Epithelial cell of prostate (primary cell): ENCODE measurements around the gene SHISAL1.

Source experiments
- DNase-seq: peaks from one replicate; pipeline ENCODE4 v3.0.0-alpha.2; 2011; ENCODE audit warnings: low read depth, low spot score
- H3K27ac ChIP-seq: fragments of 450-650 bp; 2 replicates; pipeline ENCODE4 v1.5.1; 2017; ENCODE audit warnings: mild to moderate bottlenecking

Gene SHISAL1

GRCh38 chr22:44281768-44282637 is 30.7 kb downstream of the SHISAL1 start:
- no peak for DNase-seq
- H3K27ac ChIP-seq = no peak overlapping the region

- no peak overlapping the region for H3K27ac ChIP-seq
- no peak for DNase-seq
Measured at GRCh38 chr22:44280665-44281188, 32.0 kb downstream of the SHISAL1 start.

- H3K27ac ChIP-seq = no peak overlapping the region
- no peak for DNase-seq
Measured at GRCh38 chr22:44279069-44279360, 33.7 kb downstream of the SHISAL1 start.

GRCh38 chr22:44278243-44279068 is 34.3 kb downstream of the SHISAL1 start:
- no peak for DNase-seq
- H3K27ac ChIP-seq = no peak overlapping the region

- DNase-seq = no peak
- no peak overlapping the region for H3K27ac ChIP-seq
Measured at GRCh38 chr22:44277386-44278135, 35.2 kb downstream of the SHISAL1 start.

- no peak for DNase-seq
Measured at GRCh38 chr22:44276706-44277356, 35.9 kb downstream of the SHISAL1 start.

GRCh38 chr22:44276041-44276440 is 36.7 kb downstream of the SHISAL1 start:
- H3K27ac ChIP-seq = no peak overlapping the region
- no peak for DNase-seq

More at GRCh38 chr22:44276706-44277356, 35.9 kb downstream of the SHISAL1 start:
- H3K27ac ChIP-seq = no peak overlapping the region

- DNase-seq = no peak
- H3K27ac ChIP-seq = no peak overlapping the region
Measured at GRCh38 chr22:44275631-44275995, 37.1 kb downstream of the SHISAL1 start.

- DNase-seq = no peak
- no peak overlapping the region for H3K27ac ChIP-seq
Measured at GRCh38 chr22:44274918-44275630, 37.7 kb downstream of the SHISAL1 start.

GRCh38 chr22:44273175-44273574 is 39.6 kb downstream of the SHISAL1 start:
- DNase-seq = no peak

GRCh38 chr22:44272401-44272771 is 40.4 kb downstream of the SHISAL1 start:
- no peak for DNase-seq
- no peak overlapping the region for H3K27ac ChIP-seq

More at GRCh38 chr22:44273175-44273574, 39.6 kb downstream of the SHISAL1 start:
- H3K27ac ChIP-seq = no peak overlapping the region

- no peak overlapping the region for H3K27ac ChIP-seq
- DNase-seq = no peak
Measured at GRCh38 chr22:44271732-44272400, 40.9 kb downstream of the SHISAL1 start.

- no peak for DNase-seq
- H3K27ac ChIP-seq = no peak overlapping the region
Measured at GRCh38 chr22:44271010-44271500, 41.7 kb downstream of the SHISAL1 start.

GRCh38 chr22:44270556-44270880 is 42.2 kb downstream of the SHISAL1 start:
- no peak overlapping the region for H3K27ac ChIP-seq
- DNase-seq = no peak

GRCh38 chr22:44269757-44270555 is 42.8 kb downstream of the SHISAL1 start:
- no peak overlapping the region for H3K27ac ChIP-seq
- DNase-seq = no peak

GRCh38 chr22:44269117-44269498 is 43.6 kb downstream of the SHISAL1 start:
- DNase-seq = no peak
- no peak overlapping the region for H3K27ac ChIP-seq

GRCh38 chr22:44268431-44269116 is 44.2 kb downstream of the SHISAL1 start:
- DNase-seq = no peak
- no peak overlapping the region for H3K27ac ChIP-seq

GRCh38 chr22:44267856-44268255 is 44.9 kb downstream of the SHISAL1 start:
- no peak overlapping the region for H3K27ac ChIP-seq
- DNase-seq = no peak
